Thoracic aorta (tissue), 2 donors: ENCODE measurements around the gene SYMPK. TPM values are rescaled to one million over a fixed set of nuclear protein-coding genes. Genes with fewer than 3 reads are reported as not detected.

ENCODE experiments used
- ATAC-seq: fragments of 150-250 bp; one replicate; pipeline ENCODE4 v1.8.0; 2017; ENCODE audit warnings: low read depth; ENCODE audit not compliant: insufficient number of reproducible peaks, low FRiP score
- DNase-seq: peaks from one replicate; pipeline ENCODE4 v3.0.0-alpha.2; 2020; ENCODE audit warnings: low spot score
- H3K27ac ChIP-seq, 2 donors: fragments of 200-600 bp; sonication (generic); 1 replicate in 1 of 2; 2 replicates in 1 of 2; pipeline ENCODE4 v1.5.1; 2016; ENCODE audit warnings: mild to moderate bottlenecking in 2 of 2, moderate library complexity in 2 of 2
- H3K27me3 ChIP-seq: fragments of 200-600 bp; sonication (generic); replicated peaks from 2 replicates; pipeline ENCODE4 v1.6.0; 2016; ENCODE audit warnings: mild to moderate bottlenecking; ENCODE audit not compliant: insufficient read depth
- H3K36me3 ChIP-seq: fragments of 200-600 bp; sonication (generic); one replicate; pipeline ENCODE4 v1.5.1; 2016
- H3K4me1 ChIP-seq, 2 donors: fragments of 200-600 bp; sonication (generic); 1 replicate in 1 of 2; 2 replicates in 1 of 2; pipeline versions ENCODE4 v1.5.1 to v1.6.0; 2016; ENCODE audit warnings: low read depth in 2 of 2, mild to moderate bottlenecking in 1 of 2; ENCODE audit not compliant: control insufficient read depth in 1 of 2
- H3K4me3 ChIP-seq: fragments of 200-600 bp; sonication (generic); 2 replicates; pipeline ENCODE4 v1.5.1; 2016; ENCODE audit warnings: mild to moderate bottlenecking
- H3K9me3 ChIP-seq: fragments of 200-600 bp; sonication (generic); 2 replicates; pipeline ENCODE4 v1.5.1; 2016
- CTCF ChIP-seq: fragments of 200-600 bp; sonication (generic); IDR thresholded peaks from one replicate; pipeline ENCODE4 v1.5.1; 2019; ENCODE audit warnings: antibody characterized with exemption
- total RNA-seq, 2 donors: library from RNA; depleted of rRNA; stranded (reverse); fragments of >200 nt; gene quantifications; one replicate each; pipeline versions ENCODE4 v1.1.0 to v1.2.3, GENCODE V29; 2016

The SYMPK gene
- total RNA-seq, 2 donors from 2014 or later = 48.8 to 84.7 TPM

GRCh38 chr19:45882652-45883585, 20.0 kb upstream of the SYMPK start:
- H3K4me3 ChIP-seq = peak overlapping the region; percentile 34
- ATAC-seq = no peak

DNA sequence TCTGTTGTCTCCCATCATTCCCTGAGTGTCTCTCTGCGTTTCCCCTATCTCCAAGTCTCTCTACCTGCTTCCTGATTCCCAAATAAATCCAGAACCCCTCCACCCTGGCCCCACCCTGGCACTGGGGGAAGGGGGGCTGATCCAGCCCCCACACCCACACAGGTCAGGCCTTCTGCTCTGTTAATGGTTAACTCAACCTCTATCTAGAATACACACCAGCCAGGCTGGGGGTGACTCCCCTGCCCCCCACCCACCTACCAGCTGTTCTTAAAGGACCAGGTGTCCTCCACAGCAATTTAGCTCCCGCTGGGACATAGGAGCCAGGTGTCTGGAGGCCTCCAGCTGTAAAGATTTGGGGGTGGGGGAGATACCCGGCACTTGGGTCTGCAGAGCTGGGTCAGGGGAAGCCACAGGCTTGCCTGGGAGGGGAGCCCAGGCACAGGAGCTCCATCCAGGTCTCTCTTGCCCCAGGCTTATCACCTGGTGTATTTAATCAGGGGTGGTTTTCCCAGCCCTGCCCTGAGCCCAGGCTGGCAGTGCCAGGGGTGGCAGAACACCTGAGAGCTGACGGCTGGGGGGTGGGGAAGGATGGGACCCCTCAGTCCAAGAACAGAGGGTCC, 19.1 kb upstream of the SYMPK start:
- Histone ChIP-seq H3K27me3 (no peaks in the 10 kb centered on the region), H3K4me1 (peaks cover 28 to 33% of the 10 kb centered on the region in 2 donors), H3K9me3 (no peaks in the 10 kb centered on the region), H3K27ac (no peak overlapping the region), H3K4me3 (no peak overlapping the region), H3K36me3 (peaks cover 10% of the 10 kb centered on the region)
- DNase-seq (no peak), ATAC-seq (no peak)
- no peak for TF ChIP-seq CTCF

More at GRCh38 chr19:45882652-45883585, 20.0 kb upstream of the SYMPK start:
- Histone ChIP-seq H3K27me3 (no peaks in the 10 kb centered on the region), H3K4me1 (peaks cover 27 to 37% of the 10 kb centered on the region in 2 donors), H3K36me3 (peaks cover 10% of the 10 kb centered on the region), H3K27ac (no peak overlapping the region), H3K9me3 (no peaks in the 10 kb centered on the region)
- peak; percentile 82 for TF ChIP-seq CTCF
- no peak for DNase-seq

- peaks cover 32 to 39% of the 10 kb centered on the region in 2 donors for H3K4me1 ChIP-seq
- no peak for ATAC-seq
- no peaks in the 10 kb centered on the region for H3K27me3 ChIP-seq
- DNase-seq = no peak
- H3K36me3 ChIP-seq = peaks cover 10% of the 10 kb centered on the region
- no peak overlapping the region for H3K27ac ChIP-seq
- no peaks in the 10 kb centered on the region for H3K9me3 ChIP-seq
- no peak overlapping the region for H3K4me3 ChIP-seq
- no peak for TF ChIP-seq CTCF
These were observed 18.3 kb upstream of the SYMPK start for GRCh38 chr19:45881082-45881908.

- H3K9me3 ChIP-seq = no peaks in the 10 kb centered on the region
- no peak for ATAC-seq
- TF ChIP-seq CTCF = no peak
- no peak overlapping the region for H3K4me3 ChIP-seq
- no peaks in the 10 kb centered on the region for H3K27me3 ChIP-seq
- H3K36me3 ChIP-seq = peaks cover 10% of the 10 kb centered on the region
- H3K4me1 ChIP-seq = peaks cover 27 to 34% of the 10 kb centered on the region in 2 donors
- H3K27ac ChIP-seq = no peak overlapping the region
- no peak for DNase-seq
These were observed 17.0 kb upstream of the SYMPK start for GRCh38 chr19:45879971-45880370.
